IPS-18c (cell line): Measurements from ENCODE around the gene PIK3CD.

Experiments
- H3K4me3 ChIP-seq: 2 replicates; pipeline ENCODE4 v1.7.0; 2013; ENCODE audit warnings: low read depth, mild to moderate bottlenecking, low read length, moderate library complexity; ENCODE audit not compliant: insufficient read depth
- H3K9me3 ChIP-seq: one replicate; pipeline ENCODE4 v1.6.1; 2013; ENCODE audit warnings: mild to moderate bottlenecking, low read length, moderate library complexity; ENCODE audit not compliant: control insufficient read depth, insufficient read depth

PIK3CD gene

GRCh38 chr1:9763914-9764313 lies 112.4 kb downstream of the PIK3CD start:
- no peaks in the 10 kb centered on the region for H3K9me3 ChIP-seq

DNA sequence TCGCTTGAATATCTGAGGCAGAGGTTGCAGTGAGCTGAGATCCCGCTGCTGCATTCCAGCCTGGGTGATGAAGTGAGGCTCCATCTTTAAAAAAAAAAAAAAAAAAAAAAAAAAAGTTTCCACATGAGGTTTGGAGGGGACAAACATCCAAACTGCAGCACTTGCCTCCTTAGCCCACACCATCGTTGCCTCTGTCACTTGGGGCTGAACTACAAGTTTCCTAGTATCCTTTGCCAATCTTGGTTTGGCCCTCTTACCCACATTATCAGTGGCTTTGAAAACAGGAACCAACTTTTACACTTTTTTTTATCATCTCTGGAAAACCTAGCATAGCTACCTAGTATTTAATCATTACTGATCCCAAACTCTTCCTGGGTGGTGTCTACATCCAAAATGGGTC lies 113.0 kb downstream of the PIK3CD start:
- H3K9me3 ChIP-seq = no peaks in the 10 kb centered on the region
- no peak overlapping the region for H3K4me3 ChIP-seq

More at GRCh38 chr1:9763914-9764313, 112.4 kb downstream of the PIK3CD start:
- H3K4me3 ChIP-seq = no peak overlapping the region

DNA sequence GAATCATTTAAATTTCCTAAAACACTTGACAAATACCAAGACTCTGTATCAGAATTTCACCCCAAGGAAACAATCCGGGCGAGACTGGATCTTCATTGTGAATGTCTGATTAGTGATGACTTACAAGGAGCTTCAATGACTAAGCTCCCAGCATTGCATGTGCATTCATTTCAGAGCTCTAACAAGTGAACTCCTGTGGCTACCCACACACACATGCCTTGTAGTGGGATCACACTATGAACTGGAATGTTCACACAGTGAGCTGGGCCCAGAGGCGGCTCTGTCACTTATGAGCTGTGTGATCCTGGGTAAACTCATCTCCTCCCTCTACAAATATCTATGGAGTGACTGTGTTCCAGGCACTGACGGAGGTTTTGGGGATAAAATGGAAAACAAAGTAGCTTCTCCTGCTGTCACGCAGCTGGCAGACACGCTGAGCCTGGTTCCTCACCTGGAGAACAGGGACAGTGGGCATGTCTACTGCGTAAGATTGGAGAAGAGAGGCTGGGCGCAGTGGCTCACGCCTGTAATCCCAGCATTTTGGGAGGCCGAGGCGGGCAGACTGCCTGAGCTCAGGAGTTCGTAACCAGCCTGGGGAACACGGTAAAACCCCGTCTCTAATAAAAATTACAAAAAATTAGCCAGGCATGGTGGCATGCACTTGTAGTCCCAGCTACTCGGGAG lies 115.4 kb downstream of the PIK3CD start:
- no peak overlapping the region for H3K4me3 ChIP-seq
- no peaks in the 10 kb centered on the region for H3K9me3 ChIP-seq

DNA sequence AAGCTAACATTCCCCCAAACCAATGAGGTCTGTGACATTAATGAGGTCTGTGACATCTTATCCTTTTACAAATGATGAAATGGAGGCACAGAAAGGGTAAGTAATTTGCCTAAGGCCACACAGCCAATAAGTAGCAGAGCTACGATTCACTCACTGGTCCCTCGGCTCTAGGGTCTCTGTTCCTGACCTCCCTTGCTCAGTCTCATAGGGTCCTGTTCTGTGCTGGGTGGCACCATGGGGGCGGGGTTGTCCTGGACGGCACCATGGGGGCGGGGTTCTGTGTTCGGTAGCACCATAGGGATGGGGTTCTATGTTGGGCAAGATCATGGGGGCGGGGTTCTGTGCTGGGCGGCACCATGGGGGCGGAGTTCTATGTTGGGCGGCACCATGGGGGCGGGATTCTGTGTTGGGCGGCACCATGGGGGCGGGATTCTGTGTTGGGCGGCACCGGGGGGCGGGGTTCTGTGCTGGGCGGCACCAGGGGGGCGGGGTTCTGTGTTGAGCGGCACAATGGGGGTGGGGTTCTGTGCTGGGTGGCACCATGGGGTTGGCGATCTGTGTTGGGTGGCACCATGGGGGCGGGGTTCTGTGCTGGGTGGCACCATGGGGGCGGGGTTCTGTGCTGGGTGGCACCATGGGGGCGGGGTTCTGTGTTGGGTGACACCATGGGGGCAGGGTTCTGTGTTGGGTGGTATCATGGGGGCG lies 116.6 kb downstream of the PIK3CD start:
- H3K4me3 ChIP-seq = no peak overlapping the region
- no peaks in the 10 kb centered on the region for H3K9me3 ChIP-seq

- no peaks in the 10 kb centered on the region for H3K9me3 ChIP-seq
These were observed 117.5 kb downstream of the PIK3CD start for GRCh38 chr1:9768983-9769382.

GRCh38 chr1:9770298-9770697 lies 118.8 kb downstream of the PIK3CD start:
- H3K4me3 ChIP-seq = no peak overlapping the region
- H3K9me3 ChIP-seq = no peaks in the 10 kb centered on the region

More at GRCh38 chr1:9768983-9769382, 117.5 kb downstream of the PIK3CD start:
- H3K4me3 ChIP-seq = no peak overlapping the region

DNA sequence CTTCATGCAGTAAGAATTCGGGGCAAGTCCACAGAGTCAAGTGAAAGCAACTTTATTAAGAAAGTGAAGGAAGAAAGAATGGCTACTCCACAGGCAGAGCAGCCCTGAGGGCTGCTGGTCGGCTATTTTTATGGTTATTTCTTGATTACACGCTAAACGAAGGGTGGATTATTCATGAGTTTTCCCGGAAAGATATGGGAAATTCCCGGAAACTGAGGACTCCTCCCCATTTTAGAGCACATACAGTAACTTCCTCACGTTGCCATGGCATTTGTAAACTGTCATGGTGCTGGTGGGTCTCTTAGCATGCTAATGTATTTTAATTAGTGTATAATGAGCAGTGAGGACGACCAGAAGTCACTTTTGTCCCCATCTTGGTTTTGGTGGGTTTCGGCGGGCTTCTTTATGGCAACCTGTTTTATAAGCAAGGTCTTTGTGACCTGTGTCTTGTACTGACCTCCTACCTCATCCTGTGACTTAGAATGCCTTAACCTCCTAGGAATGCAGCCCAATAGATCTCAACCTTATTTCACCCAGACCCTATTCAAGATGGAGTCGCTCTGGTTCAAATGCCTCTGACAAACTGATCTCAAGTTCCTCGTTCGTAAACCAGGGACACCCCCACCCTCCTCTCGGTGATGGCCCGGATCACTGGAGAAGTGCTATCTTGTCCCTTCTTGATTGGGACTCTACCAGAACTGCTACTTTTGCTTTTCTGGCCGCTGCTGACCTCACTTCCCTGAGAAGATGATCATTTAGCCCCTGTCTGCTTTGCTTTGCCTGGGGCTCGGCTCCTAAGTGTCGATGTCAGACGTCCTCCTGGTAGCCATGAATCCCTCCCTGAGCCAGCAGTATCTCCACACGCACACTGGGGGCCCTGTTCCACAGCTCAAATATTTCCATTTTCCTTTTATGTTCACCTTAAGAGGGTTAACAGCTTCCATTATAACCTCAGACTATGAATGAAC lies 123.5 kb downstream of the PIK3CD start:
- peaks cover 2% of the 10 kb centered on the region for H3K9me3 ChIP-seq
- no peak overlapping the region for H3K4me3 ChIP-seq

GRCh38 chr1:9776685-9777084 lies 125.2 kb downstream of the PIK3CD start:
- Histone ChIP-seq H3K4me3 (no peak overlapping the region), H3K9me3 (peaks cover 2% of the 10 kb centered on the region)
